Ovary (tissue), 9 donors: ENCODE results near the gene HERC4. TPM values are rescaled to one million over a fixed set of nuclear protein-coding genes. Genes with fewer than 3 reads are reported as not detected.

Experiments
- DNase-seq, 5 donors: peaks; one replicate each; pipeline ENCODE4 v3.0.0-alpha.2; 2019 to 2020
- H3K27ac ChIP-seq, 2 donors: fragments of 200-600 bp; one replicate each; pipeline versions ENCODE4 v1.5.1 to v1.8.0; 2019 to 2022
- H3K27me3 ChIP-seq: fragments of 200-600 bp; one replicate; pipeline ENCODE4 v1.8.0; 2022
- H3K36me3 ChIP-seq: fragments of 200-600 bp; sonication (generic); one replicate; pipeline ENCODE4 v1.5.1; 2019
- H3K4me1 ChIP-seq: one replicate; pipeline ENCODE4 v1.8.1; 2013; ENCODE audit warnings: mild to moderate bottlenecking, moderate library complexity; ENCODE audit not compliant: insufficient read depth
- H3K4me3 ChIP-seq: fragments of 200-600 bp; sonication (generic); one replicate; pipeline ENCODE4 v1.5.1; 2017
- H3K9me3 ChIP-seq, 2 donors: fragments of 200-600 bp in 1 of 2; sonication (generic) in 1 of 2; one replicate each; pipeline versions ENCODE4 v1.5.1 to v1.8.1; 2013 to 2019; ENCODE audit warnings: mild to moderate bottlenecking in 1 of 2, moderate library complexity in 1 of 2
- EP300 ChIP-seq: sonication (generic); formaldehyde crosslinking; IDR thresholded peaks from one replicate; pipeline ENCODE4 v1.6.1; 2017; ENCODE audit warnings: antibody characterized with exemption
- POLR2A ChIP-seq: fragments of 450-650 bp; IDR thresholded peaks from one replicate; pipeline ENCODE4 v1.6.1; 2017; ENCODE audit warnings: antibody characterized with exemption, mild to moderate bottlenecking, moderate library complexity
- WGBS, 3 donors: extraction: QIAGEN DNeasy Blood & Tissue Kit in 1 of 3; methylation state at CpG; one replicate each; pipeline versions ENCODE4 v1.1.5 to v1.1.7; 2013 to 2017; 5-methylcytosine and 5-hydroxymethylcytosine counted together
- intact Hi-C, 4 donors: fragments of 100-400 bp; cut with DNase I; formaldehyde crosslinking; loops; one replicate each; pipeline versions ENCODE4 v1.11.0 to v1.15.1; 2022 to 2023
- polyA plus RNA-seq, 2 donors: library from polyadenylated mRNA; stranded (reverse); fragments of 200-250 nt in 1 of 2; fragments of 350-450 nt in 1 of 2; fragmentation: Illumina TruSeq in 1 of 2; extraction: RNeasy Lipid Tissue Mini Kit (QIAGEN cat#74804) in 1 of 2; gene quantifications; one replicate each; pipeline ENCODE4 v1.2.3, GENCODE V29; 2013 to 2014
- total RNA-seq, 7 donors: library from RNA; depleted of rRNA in 2 of 7; stranded (reverse); fragments of >200 nt in 2 of 7; fragmentation: NEBNext Ultra II Directional in 3 of 7; extraction: Animal tissue kit (Norgen Biotek cat#: 25700) in 3 of 7; gene quantifications; one replicate each; pipeline versions ENCODE4 v1.1.0 to v1.2.4, GENCODE V29; 2016 to 2023
- TF ChIP-seq, protein P1 (sequence below), 3 donors: fragments of 450-650 bp in 2 of 3; fragments of 200-600 bp in 1 of 3; IDR thresholded peaks; one replicate each; pipeline versions ENCODE4 v1.5.1 to v1.8.0; 2016 to 2022; ENCODE audit warnings: antibody characterized with exemption in 3 of 3, mild to moderate bottlenecking in 1 of 3
- donor health status: DM: no; HTN: no; CAD: no; lungs with moderate emphysema.
- donor health status: DM: no; HTN: no; CAD: no.
- donor health status: Bipolar disorder and iron deficiency.
- donor health status: DM: yes; HTN: yes; CAD: no.
- donor health status: DM: no; HTN: no; CAD: no.
- donor health status: DM: yes; HTN: yes; CAD: no.

HERC4 gene
- total and polyA plus RNA-seq, 9 donors: 16.4 to 54.7 (median 43.5) TPM

- Histone ChIP-seq H3K27ac (no peak overlapping the region), H3K27me3 (no peaks in the 10 kb centered on the region), H3K36me3 (no peaks in the 10 kb centered on the region), H3K9me3 (no peaks in the 10 kb centered on the region), H3K4me3 (no peak overlapping the region), H3K4me1 (no peaks in the 10 kb centered on the region)
- TF ChIP-seq EP300 (no peak), POLR2A (no peak)
- TF ChIP-seq, protein P1, sequence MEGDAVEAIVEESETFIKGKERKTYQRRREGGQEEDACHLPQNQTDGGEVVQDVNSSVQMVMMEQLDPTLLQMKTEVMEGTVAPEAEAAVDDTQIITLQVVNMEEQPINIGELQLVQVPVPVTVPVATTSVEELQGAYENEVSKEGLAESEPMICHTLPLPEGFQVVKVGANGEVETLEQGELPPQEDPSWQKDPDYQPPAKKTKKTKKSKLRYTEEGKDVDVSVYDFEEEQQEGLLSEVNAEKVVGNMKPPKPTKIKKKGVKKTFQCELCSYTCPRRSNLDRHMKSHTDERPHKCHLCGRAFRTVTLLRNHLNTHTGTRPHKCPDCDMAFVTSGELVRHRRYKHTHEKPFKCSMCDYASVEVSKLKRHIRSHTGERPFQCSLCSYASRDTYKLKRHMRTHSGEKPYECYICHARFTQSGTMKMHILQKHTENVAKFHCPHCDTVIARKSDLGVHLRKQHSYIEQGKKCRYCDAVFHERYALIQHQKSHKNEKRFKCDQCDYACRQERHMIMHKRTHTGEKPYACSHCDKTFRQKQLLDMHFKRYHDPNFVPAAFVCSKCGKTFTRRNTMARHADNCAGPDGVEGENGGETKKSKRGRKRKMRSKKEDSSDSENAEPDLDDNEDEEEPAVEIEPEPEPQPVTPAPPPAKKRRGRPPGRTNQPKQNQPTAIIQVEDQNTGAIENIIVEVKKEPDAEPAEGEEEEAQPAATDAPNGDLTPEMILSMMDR (IDR thresholded peaks at IDR 0.05): no peak
- 71 to 80% (median 78%) methylated on average over 4 of the region's 4 CpGs for WGBS, 3 donors
- intact Hi-C loops: loop anchor here in 2 of 4 donors (5.0 kb wide), 2 partner anchors 73 to 78 kb away; no protein-coding TSS in a partner anchor
- DNase-seq: no peak
Observed at GRCh38 chr10:68084469-68084868, 9.4 kb upstream of the HERC4 start.

DNA sequence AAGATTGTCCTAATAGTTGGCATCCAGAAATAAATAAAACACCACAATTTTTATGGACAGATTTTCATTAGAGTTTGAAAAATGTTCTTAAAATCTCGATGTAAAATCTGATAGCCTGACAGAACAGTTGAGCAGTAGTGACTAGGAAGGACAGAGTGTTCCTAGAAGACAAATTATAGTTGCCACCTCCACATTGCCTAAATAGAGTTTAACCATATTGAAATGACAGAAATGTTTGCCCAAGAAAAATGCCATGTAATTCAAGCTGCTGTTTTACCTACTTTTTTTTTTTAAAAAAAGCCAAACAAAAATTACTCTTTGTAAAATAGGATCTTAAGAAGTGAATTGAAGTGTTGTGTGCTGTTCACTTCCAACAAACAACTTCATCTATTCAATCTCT, 8.9 kb upstream of the HERC4 start:
- H3K4me3 ChIP-seq: no peak overlapping the region

DNA sequence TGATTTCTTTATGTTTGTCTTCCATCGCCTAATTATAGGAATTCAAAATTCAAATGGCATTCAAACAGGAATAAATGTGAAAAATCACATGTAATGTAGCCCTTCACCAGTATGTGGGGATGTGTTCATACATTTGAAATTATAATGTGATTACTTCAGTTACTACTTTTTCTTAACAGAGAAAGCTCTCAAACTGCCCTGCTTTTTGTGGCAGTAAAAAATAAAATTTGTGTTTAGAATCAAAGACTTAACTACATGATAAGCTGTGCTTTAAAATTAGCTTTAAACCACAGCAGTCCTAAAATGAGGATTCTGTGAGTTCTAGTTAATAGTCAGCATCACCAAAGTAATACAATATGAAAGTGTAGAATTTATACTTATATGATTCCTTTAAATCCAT, 7.8 kb upstream of the HERC4 start:
- intact Hi-C loops: loop anchor here in 2 of 4 donors (5.0 kb wide), 2 partner anchors 74 to 79 kb away; no protein-coding TSS in a partner anchor
- no peak for TF ChIP-seq EP300
- no peak for TF ChIP-seq POLR2A
- TF ChIP-seq, protein P1 (IDR thresholded peaks at IDR 0.05): no peak

More for the DNA sequence above, 8.9 kb upstream of the HERC4 start:
- TF ChIP-seq EP300: no peak
- TF ChIP-seq, protein P1 (IDR thresholded peaks at IDR 0.05): no peak
- no peak for TF ChIP-seq POLR2A
- no peaks in the 10 kb centered on the region for H3K9me3 ChIP-seq
- H3K27ac ChIP-seq: no peak overlapping the region
- WGBS, 3 donors: 48 to 63% (median 57%) methylated on average over 1 of the region's 1 CpG
- no peak for DNase-seq
- no peaks in the 10 kb centered on the region for H3K27me3 ChIP-seq
- intact Hi-C loops: loop anchor here in 2 of 4 donors (5.0 kb wide), 2 partner anchors 73 to 78 kb away; no protein-coding TSS in a partner anchor
- H3K36me3 ChIP-seq: no peaks in the 10 kb centered on the region
- H3K4me1 ChIP-seq: no peaks in the 10 kb centered on the region

DNA sequence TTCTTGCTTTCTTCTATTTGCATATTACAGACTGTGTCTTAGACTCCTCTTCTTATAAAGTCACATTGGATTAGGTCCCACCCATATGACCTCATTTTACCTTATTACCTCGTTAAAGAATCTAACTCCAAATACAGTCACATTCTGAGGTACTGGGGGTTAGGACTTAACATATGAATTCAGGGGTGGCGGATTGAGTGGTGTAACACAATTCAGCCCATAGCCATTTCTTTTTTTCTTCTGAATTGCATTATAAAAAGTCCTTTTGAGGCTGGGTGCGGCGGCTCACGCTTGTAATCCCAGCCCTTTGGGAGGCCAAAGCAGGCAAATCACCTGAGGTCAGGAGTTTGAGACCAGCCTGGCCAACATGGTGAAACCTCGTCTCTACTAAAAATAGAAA, 6.8 kb upstream of the HERC4 start:
- WGBS, 3 donors: 79 to 82% (median 82%) methylated on average over 6 of the region's 6 CpGs
- intact Hi-C loops: loop anchor here in 2 of 4 donors (5.0 kb wide), 2 partner anchors 75 to 80 kb away; no protein-coding TSS in a partner anchor
- no peak for TF ChIP-seq EP300
- TF ChIP-seq POLR2A: no peak
- TF ChIP-seq, protein P1 (IDR thresholded peaks at IDR 0.05): no peak

More for the DNA sequence above, 7.8 kb upstream of the HERC4 start:
- DNase-seq: no peak
- WGBS, 3 donors: 10 to 18% (median 14%) methylated on average over 1 of the region's 1 CpG
- Histone ChIP-seq H3K4me3 (no peak overlapping the region), H3K27me3 (no peaks in the 10 kb centered on the region), H3K36me3 (no peaks in the 10 kb centered on the region), H3K4me1 (no peaks in the 10 kb centered on the region), H3K27ac (no peak overlapping the region), H3K9me3 (no peaks in the 10 kb centered on the region)

More for the DNA sequence above, 6.8 kb upstream of the HERC4 start:
- no peaks in the 10 kb centered on the region for H3K27me3 ChIP-seq
- H3K9me3 ChIP-seq: no peaks in the 10 kb centered on the region
- no peak overlapping the region for H3K27ac ChIP-seq
- no peaks in the 10 kb centered on the region for H3K4me1 ChIP-seq
- no peak overlapping the region for H3K4me3 ChIP-seq
- no peak for DNase-seq
- H3K36me3 ChIP-seq: no peaks in the 10 kb centered on the region
